GM21576 (cell line): Measurements from ENCODE around the gene KCNJ5.
"Not testable (repeated sequence)": the region's sequence is repeated elsewhere in the genome, so short reads cannot be mapped to it uniquely, and the experiment has no call there.

Experiments used
- ATAC-seq: cut with Tn5 transposase; IDR thresholded peaks from one replicate; pipeline ENCODE4 v1.9.1; 2021; ENCODE audit warnings: mild to moderate bottlenecking, moderate library complexity; ENCODE audit not compliant: unreplicated experiment

The KCNJ5 gene

GRCh38 chr11:128909438-128910125 is 18.4 kb downstream of the KCNJ5 start:
- ATAC-seq: no peak

DNA sequence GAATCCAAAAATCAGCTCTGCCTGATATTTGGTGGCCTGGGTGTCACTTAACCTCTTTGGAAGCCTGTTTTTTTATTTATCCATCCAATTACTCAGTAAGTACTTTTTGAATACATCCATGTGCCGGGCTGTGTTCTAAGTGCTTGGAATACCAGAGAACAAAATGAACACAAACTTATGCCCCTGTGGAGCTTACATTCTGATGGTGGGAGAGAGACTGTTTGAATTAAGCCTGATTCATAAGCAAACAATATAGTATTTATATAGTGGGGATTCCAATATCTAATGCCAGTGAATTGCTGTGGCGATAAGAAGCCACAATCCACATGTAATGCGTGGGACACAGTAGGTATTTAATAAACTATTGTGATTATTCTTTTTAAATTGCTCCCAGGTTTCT is 19.4 kb downstream of the KCNJ5 start:
- ATAC-seq: no peak

DNA sequence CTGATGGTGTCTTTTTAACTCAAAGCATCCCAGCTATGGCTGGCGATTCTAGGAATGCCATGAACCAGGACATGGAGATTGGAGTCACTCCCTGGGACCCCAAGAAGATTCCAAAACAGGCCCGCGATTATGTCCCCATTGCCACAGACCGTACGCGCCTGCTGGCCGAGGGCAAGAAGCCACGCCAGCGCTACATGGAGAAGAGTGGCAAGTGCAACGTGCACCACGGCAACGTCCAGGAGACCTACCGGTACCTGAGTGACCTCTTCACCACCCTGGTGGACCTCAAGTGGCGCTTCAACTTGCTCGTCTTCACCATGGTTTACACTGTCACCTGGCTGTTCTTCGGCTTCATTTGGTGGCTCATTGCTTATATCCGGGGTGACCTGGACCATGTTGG is 20.1 kb downstream of the KCNJ5 start:
- ATAC-seq: no peak

DNA sequence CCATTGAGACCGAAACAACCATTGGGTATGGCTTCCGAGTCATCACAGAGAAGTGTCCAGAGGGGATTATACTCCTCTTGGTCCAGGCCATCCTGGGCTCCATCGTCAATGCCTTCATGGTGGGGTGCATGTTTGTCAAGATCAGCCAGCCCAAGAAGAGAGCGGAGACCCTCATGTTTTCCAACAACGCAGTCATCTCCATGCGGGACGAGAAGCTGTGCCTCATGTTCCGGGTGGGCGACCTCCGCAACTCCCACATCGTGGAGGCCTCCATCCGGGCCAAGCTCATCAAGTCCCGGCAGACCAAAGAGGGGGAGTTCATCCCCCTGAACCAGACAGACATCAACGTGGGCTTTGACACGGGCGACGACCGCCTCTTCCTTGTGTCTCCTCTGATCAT is 20.5 kb downstream of the KCNJ5 start:
- ATAC-seq: no peak

DNA sequence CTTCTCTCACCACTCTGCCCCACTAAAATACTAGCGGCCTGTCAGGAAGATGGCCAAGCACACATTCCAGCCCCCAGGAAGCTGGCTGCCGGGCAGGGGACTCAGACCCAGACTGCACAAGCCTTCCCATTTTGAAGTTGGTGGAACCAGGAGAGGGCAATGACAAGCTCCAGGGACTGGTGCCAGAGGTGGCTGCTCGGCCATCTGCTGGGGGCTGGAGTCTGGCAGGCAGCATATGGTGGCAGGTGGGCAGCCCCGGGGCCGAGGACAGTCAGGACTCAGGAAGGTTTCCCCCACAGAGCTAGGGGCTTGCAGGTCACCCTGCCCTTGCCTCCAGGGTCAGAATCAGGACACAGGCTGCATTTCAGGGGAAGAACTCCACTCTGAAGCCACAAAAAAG is 22.6 kb downstream of the KCNJ5 start:
- no peak for ATAC-seq

GRCh38 chr11:128914216-128915148 is 23.3 kb downstream of the KCNJ5 start:
- ATAC-seq: no peak

DNA sequence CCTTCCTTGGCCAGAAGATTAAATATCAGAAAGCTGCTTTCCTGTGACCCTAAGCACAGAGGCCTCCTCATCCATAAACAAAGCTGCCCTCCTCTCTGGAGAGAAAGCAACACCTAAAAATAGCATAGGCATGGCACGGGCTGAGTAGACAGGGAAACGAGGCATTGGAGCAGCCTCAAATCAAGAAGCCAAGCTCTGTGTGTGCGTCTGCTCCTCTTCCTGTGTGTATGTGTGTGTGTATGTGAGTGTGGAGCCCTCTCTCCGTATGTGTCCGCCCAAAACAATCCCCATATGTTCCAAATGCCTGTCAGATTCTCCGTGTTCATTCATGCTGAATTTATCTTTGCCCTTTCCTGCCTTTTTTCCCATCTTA is 24.0 kb downstream of the KCNJ5 start:
- no peak for ATAC-seq

- no peak for ATAC-seq
Observed at GRCh38 chr11:128916037-128916572, 24.9 kb downstream of the KCNJ5 start.

GRCh38 chr11:128916681-128917080 is 25.5 kb downstream of the KCNJ5 start:
- no peak for ATAC-seq

DNA sequence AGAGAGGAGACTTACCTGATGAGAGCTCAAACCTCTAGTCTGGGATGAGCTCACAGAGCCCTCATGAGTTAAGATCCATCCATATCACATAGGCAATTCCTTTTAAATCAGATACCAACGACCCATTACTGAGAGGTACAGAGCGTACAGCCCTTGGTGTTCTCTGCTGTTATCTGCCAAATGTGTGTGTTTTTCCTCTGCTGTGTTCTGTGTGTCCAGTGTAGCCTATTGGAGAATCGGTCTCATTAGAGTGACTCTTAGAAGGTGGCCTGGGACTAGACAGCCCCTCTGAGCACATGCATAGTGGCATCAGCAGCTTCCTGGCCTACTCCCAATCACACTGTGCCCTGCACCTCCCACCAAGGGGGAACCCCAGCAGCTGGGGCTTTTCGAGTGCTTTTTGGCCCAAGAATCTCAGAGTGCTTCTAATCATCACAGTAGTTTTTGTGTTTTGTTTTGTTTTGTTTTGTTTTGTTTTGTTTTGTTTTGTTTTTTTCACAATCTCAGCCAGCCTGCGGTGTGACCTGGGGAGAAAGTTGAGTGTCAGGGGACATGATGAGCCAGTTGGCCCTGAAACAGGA is 26.1 kb downstream of the KCNJ5 start:
- ATAC-seq: peak; percentile 47

- no peak for ATAC-seq
Observed at GRCh38 chr11:128919216-128919615, 28.1 kb downstream of the KCNJ5 start.

- ATAC-seq: not testable (repeated sequence)
Observed at GRCh38 chr11:128919635-128920034, 28.5 kb downstream of the KCNJ5 start.

- no peak for ATAC-seq
Observed at GRCh38 chr11:128920666-128921065, 29.5 kb downstream of the KCNJ5 start.

DNA sequence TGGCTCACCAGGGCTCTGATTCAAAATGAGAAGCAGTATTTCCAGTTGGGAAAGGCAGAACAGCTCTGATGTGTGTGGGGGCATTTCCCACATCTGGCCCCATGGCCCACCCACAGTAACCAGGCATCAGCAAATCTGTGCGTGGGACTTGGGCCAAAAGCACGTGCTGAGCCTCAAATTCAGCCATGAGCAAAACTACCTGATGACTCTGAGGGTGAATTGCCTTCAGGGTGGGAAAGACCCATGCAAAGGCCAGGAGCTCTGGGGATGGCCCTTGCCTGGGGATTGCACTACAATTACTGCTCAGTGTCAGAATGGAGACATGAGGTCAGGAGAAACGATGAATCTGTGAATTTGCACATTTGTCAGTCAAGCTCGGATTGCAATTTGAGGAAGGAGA is 30.6 kb downstream of the KCNJ5 start:
- ATAC-seq: no peak

DNA sequence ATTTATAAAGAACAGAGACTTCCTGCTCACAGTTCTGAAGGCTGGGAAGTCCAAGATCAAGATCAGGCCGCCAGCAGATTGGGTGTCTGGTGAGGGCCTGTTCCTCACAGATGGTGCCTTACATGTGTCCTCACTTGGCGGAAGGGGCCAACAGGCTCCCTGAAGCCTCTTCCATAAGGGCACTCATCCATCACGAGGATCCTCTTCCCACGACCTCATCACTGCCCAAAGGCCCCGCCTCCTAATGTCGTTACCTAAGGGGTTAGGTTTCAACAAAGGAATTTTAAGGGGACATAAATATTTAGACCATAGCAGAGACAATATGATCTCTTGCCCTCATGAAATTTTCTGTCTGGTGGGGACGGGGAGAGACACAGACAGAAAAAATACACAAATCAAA is 32.9 kb downstream of the KCNJ5 start:
- no peak for ATAC-seq

DNA sequence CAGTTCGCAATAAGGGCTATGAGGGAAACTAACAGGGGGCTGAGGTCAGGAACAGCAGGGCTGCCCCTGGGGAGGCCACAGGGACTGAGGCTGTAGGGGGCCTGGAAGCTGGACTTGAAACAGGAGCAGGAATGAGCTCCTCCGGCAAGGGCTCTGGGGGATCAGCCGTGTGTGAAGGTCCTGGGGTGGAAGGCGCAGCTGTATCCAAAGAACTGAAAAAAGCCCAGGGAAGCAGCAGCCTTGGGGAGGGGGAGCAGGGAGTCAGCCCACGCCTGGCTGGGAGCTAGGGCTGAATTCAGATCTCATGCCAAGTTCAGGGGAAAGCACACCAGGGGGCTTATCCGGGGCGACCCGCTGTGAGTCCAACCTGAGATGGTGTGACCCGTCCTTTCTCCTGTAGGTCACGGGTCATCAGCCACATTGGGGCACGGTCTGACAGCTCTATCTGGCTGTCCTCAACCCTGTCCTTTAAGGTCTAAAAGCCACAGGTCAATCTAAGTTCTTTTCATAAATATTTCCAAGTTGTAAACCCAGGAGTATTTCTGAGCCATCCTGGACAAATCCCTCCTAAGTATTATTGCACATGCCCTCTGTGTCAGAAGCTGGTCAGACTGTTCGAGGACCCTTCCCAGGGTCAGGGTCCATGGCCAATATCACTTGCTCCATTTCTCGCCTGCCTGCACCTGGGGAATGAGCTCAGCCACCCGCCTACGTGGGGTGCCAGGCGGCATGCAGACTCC is 33.5 kb downstream of the KCNJ5 start:
- ATAC-seq: no peak

- no peak for ATAC-seq
Observed at GRCh38 chr11:128925250-128925600, 34.1 kb downstream of the KCNJ5 start.

- ATAC-seq: no peak
Observed at GRCh38 chr11:128926000-128926399, 34.8 kb downstream of the KCNJ5 start.

DNA sequence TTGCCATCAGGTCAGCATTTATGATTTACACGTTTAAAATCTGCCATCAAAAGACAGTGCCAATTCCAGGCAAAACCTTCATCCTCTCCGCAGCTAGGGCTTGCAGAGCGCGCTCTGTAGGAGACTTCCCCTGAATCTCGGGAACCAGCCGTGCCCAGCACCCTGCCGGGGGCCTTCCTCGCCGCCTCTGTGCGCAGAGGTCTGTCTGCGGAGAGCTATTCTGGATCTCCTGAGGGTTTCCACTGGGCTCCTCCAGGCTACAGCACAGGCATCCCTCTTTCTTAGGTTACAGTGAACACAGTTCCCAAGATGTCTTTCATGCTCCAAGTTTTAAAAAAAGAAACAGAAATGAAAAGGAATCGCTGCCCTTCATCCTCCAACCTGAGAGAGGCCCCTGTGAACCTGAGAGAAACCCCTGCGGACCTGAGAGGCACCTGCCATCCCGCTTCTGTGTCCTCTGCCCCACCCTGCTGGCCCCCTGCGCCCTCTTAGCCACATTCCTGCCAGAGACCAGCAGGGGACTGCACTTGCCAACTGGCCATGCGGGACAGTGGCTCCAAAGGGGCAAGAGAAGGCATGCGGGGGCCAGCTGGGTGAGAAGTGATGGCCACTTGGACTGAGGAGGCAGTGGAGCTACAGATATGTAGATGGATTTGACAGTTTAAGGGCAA is 35.4 kb downstream of the KCNJ5 start:
- ATAC-seq: no peak

GRCh38 chr11:128927108-128927461 is 35.9 kb downstream of the KCNJ5 start:
- no peak for ATAC-seq
